SU-DHL-6 (cell line): ENCODE results near the gene TTC13.

Source experiments
- H2AFZ ChIP-seq: fragments of 200-600 bp; sonication (generic); 2 replicates; pipeline ENCODE4 v1.6.1; 2014; ENCODE audit warnings: low read depth, mild to moderate bottlenecking, moderate library complexity, mixed read lengths, antibody characterized with exemption, low read length; ENCODE audit not compliant: severe bottlenecking
- H3F3A ChIP-seq: fragments of 200-600 bp; shearing (Covaris generic); 2 replicates; pipeline ENCODE4 v1.6.0; 2016; ENCODE audit warnings: antibody characterized with exemption, mild to moderate bottlenecking; ENCODE audit not compliant: insufficient read depth
- H3K27ac ChIP-seq: fragments of 200-600 bp; sonication (generic); 2 replicates; pipeline ENCODE4 v1.5.1; 2016; ENCODE audit warnings: low read depth, mild to moderate bottlenecking, low read length, moderate library complexity, mixed read lengths
- H3K27me3 ChIP-seq: fragments of 200-600 bp; sonication (generic), shearing (Covaris generic); 2 replicates; pipeline ENCODE4 v1.6.0; 2014; ENCODE audit warnings: mild to moderate bottlenecking, low read length
- H3K36me3 ChIP-seq: fragments of 200-600 bp; sonication (generic); 2 replicates; pipeline ENCODE4 v1.6.1; 2014; ENCODE audit warnings: mild to moderate bottlenecking, low read length, mixed read lengths
- H3K4me2 ChIP-seq: fragments of 300-600, 200-600 bp; shearing (Covaris generic), sonication (generic); 2 replicates; pipeline ENCODE4 v1.6.0; 2014; ENCODE audit warnings: low read length, low read depth, mild to moderate bottlenecking; ENCODE audit not compliant: poor library complexity, severe bottlenecking
- H3K4me3 ChIP-seq: fragments of 200-600 bp; sonication (generic); 2 replicates; pipeline ENCODE4 v1.5.1; 2014; ENCODE audit warnings: antibody characterized with exemption, low read length, mild to moderate bottlenecking, mixed read lengths; ENCODE audit not compliant: insufficient read depth, poor library complexity, severe bottlenecking
- H3K79me2 ChIP-seq: fragments of 200-600 bp; sonication (generic); 2 replicates; pipeline ENCODE4 v1.6.1; 2014; ENCODE audit warnings: mild to moderate bottlenecking, low read length, moderate library complexity; ENCODE audit not compliant: insufficient read depth
- H3K9ac ChIP-seq: fragments of 200-600 bp; sonication (generic); 2 replicates; pipeline ENCODE4 v1.7.0; 2014; ENCODE audit warnings: mild to moderate bottlenecking, low read length
- H3K9me2 ChIP-seq: fragments of 200-600 bp; sonication (generic); replicated peaks from 2 replicates; pipeline ENCODE4 v1.6.1; 2014; ENCODE audit warnings: low read length; ENCODE audit not compliant: insufficient read depth
- H3K9me3 ChIP-seq: fragments of 200-600 bp; sonication (generic); 2 replicates; pipeline ENCODE4 v1.6.1; 2014; ENCODE audit warnings: low read length, mixed read lengths; ENCODE audit not compliant: insufficient read depth
- H4K20me1 ChIP-seq: fragments of 200-600 bp; sonication (generic); 2 replicates; pipeline ENCODE4 v1.6.1; 2014; ENCODE audit warnings: low read depth, mild to moderate bottlenecking, antibody characterized with exemption, low read length, moderate library complexity, mixed read lengths
- CTCF ChIP-seq: fragments of 200-600 bp; sonication (generic); IDR thresholded peaks from one replicate; pipeline ENCODE4 v1.5.1; 2017; ENCODE audit warnings: antibody characterized with exemption, mild to moderate bottlenecking, low read length, moderate library complexity; ENCODE audit not compliant: insufficient read depth, poor library complexity, severe bottlenecking
- EZH2phosphoT487 ChIP-seq: fragments of 200-600 bp; sonication (generic), shearing (Covaris generic); conservative IDR thresholded peaks from 2 replicates; pipeline ENCODE4 v1.6.1; 2018; ENCODE audit warnings: mild to moderate bottlenecking, antibody characterized with exemption, low read length, moderate library complexity, mixed read lengths

The TTC13 gene

GRCh38 chr1:230983811-230984210, 5.2 kb upstream of the TTC13 start:
- Histone ChIP-seq H3K4me3 (no peak overlapping the region), H3K79me2 (peaks cover 63% of the 10 kb centered on the region), H3K27ac (no peak overlapping the region), H4K20me1 (no peaks in the 10 kb centered on the region), H3K9ac (no peak overlapping the region), H2AFZ (no peak overlapping the region), H3F3A (no peaks in the 10 kb centered on the region; the same call in 1 of the 2 replicates), H3K9me2 (no peaks in the 10 kb centered on the region), H3K9me3 (no peaks in the 10 kb centered on the region), H3K27me3 (no peaks in the 10 kb centered on the region), H3K4me2 (no peak overlapping the region), H3K36me3 (peaks cover 10% of the 10 kb centered on the region)
- TF ChIP-seq EZH2phosphoT487 = no peak

- Histone ChIP-seq H3K36me3 (no peaks in the 10 kb centered on the region; the same call in 1 of the 2 replicates), H3K4me2 (no peak overlapping the region), H3K27me3 (no peaks in the 10 kb centered on the region), H3K27ac (no peak overlapping the region), H3K9me2 (no peaks in the 10 kb centered on the region), H3K9me3 (no peaks in the 10 kb centered on the region), H3K79me2 (peaks cover 64% of the 10 kb centered on the region), H3K9ac (no peak overlapping the region), H2AFZ (no peak overlapping the region), H3F3A (no peaks in the 10 kb centered on the region; the same call in 1 of the 2 replicates), H4K20me1 (no peaks in the 10 kb centered on the region), H3K4me3 (no peak overlapping the region)
- TF ChIP-seq CTCF (no peak), EZH2phosphoT487 (no peak)
These were observed 4.0 kb upstream of the TTC13 start for GRCh38 chr1:230982696-230983095.

GRCh38 chr1:230979952-230980351, 1.3 kb upstream of the TTC13 start:
- TF ChIP-seq CTCF = no peak
- TF ChIP-seq EZH2phosphoT487 = no peak
- peak overlapping the region; percentile 81 for H3K9ac ChIP-seq
- peak overlapping the region; percentile 68 for H3K27ac ChIP-seq

GRCh38 chr1:230979389-230979716, 692 bp upstream of the TTC13 start:
- Histone ChIP-seq H3K9me2 (no peaks in the 10 kb centered on the region), H2AFZ (peak overlapping the region; percentile 83), H3K9me3 (no peaks in the 10 kb centered on the region), H3K36me3 (no peaks in the 10 kb centered on the region), H3K79me2 (peaks cover 74% of the 10 kb centered on the region), H3K4me2 (peak overlapping the region; percentile 63), H3K4me3 (peak overlapping the region; percentile 94), H3F3A (no peaks in the 10 kb centered on the region; the same call in 1 of the 2 replicates), H3K9ac (peak overlapping the region; percentile 81), H3K27ac (peak overlapping the region; percentile 68), H4K20me1 (0 out of 2 replicates have a peak, but pooled peaks cover 2% of the 10 kb centered on the region), H3K27me3 (no peaks in the 10 kb centered on the region)
- no peak for TF ChIP-seq CTCF
- TF ChIP-seq EZH2phosphoT487 = no peak

More at GRCh38 chr1:230979952-230980351, 1.3 kb upstream of the TTC13 start:
- Histone ChIP-seq H3K9me3 (no peaks in the 10 kb centered on the region), H2AFZ (no peak overlapping the region), H3K4me3 (peak overlapping the region; percentile 94), H3F3A (no peaks in the 10 kb centered on the region; the same call in 1 of the 2 replicates), H3K27me3 (no peaks in the 10 kb centered on the region), H3K4me2 (peak overlapping the region; percentile 63), H3K36me3 (no peaks in the 10 kb centered on the region), H3K79me2 (peaks cover 68% of the 10 kb centered on the region), H4K20me1 (0 out of 2 replicates have a peak, but pooled peaks cover 2% of the 10 kb centered on the region), H3K9me2 (no peaks in the 10 kb centered on the region)
